HFFc6 (cell line): Measurements from ENCODE around the gene EXOC6B. TPM values are rescaled to one million over a fixed set of nuclear protein-coding genes. Genes with fewer than 3 reads are reported as not detected.
"Not testable (repeated sequence)": the region's sequence is repeated elsewhere in the genome, so short reads cannot be mapped to it uniquely, and the experiment has no call there.

Experiments
- DNase-seq: peaks from one replicate; pipeline ENCODE4 v3.0.0-alpha.2; 2018
- H3K27ac Mint-ChIP-seq: 2 replicates; pipeline ENCODE4 v1.8.0; 2020; ENCODE audit warnings: mild to moderate bottlenecking, mixed read lengths
- H3K27me3 Mint-ChIP-seq: 2 replicates; pipeline ENCODE4 v1.8.0; 2021; ENCODE audit warnings: mild to moderate bottlenecking, moderate library complexity, mixed read lengths; ENCODE audit not compliant: insufficient read depth
- H3K36me3 Mint-ChIP-seq: 2 replicates; pipeline ENCODE4 v1.8.0; 2021; ENCODE audit warnings: low read depth, mixed read lengths
- H3K4me1 Mint-ChIP-seq: 2 replicates; pipeline ENCODE4 v1.8.0; 2020; ENCODE audit warnings: low read depth, mixed read lengths
- H3K4me3 Mint-ChIP-seq: 2 replicates; pipeline ENCODE4 v1.8.0; 2020; ENCODE audit warnings: mild to moderate bottlenecking, moderate library complexity, mixed read lengths
- H3K9me3 Mint-ChIP-seq: 2 replicates; pipeline ENCODE4 v1.8.0; 2020; ENCODE audit warnings: mild to moderate bottlenecking, mixed read lengths
- total RNA-seq, 6 experiments: library from RNA; stranded (reverse); fragmentation: NEBNext Ultra II Directional; extraction: Animal tissue kit (Norgen Biotek cat#: 25700); gene quantifications; 2 replicates in 1 of 6; 3 replicates in 5 of 6; pipeline ENCODE4 v1.2.3, GENCODE V29; 2021
- TF ChIP-seq, protein P1 (sequence below): fragments of 200-600 bp; sonication (generic); IDR thresholded peaks from 2 replicates; pipeline ENCODE4 v1.5.0; 2021; ENCODE audit warnings: antibody characterized with exemption, mild to moderate bottlenecking

The EXOC6B gene
- total RNA-seq, 6 experiments from 2014 or later, result 24.8 to 33.0 (median 27.4) TPM

- Mint-ChIP-seq H3K4me1 (peaks cover 22% of the 10 kb centered on the region), H3K9me3 (no peaks in the 10 kb centered on the region), H3K4me3 (no peak overlapping the region), H3K36me3 (no peaks in the 10 kb centered on the region), H3K27me3 (peaks cover 2% of the 10 kb centered on the region; the same call in 1 of the 2 replicates), H3K27ac (no peak overlapping the region)
- TF ChIP-seq, protein P1, sequence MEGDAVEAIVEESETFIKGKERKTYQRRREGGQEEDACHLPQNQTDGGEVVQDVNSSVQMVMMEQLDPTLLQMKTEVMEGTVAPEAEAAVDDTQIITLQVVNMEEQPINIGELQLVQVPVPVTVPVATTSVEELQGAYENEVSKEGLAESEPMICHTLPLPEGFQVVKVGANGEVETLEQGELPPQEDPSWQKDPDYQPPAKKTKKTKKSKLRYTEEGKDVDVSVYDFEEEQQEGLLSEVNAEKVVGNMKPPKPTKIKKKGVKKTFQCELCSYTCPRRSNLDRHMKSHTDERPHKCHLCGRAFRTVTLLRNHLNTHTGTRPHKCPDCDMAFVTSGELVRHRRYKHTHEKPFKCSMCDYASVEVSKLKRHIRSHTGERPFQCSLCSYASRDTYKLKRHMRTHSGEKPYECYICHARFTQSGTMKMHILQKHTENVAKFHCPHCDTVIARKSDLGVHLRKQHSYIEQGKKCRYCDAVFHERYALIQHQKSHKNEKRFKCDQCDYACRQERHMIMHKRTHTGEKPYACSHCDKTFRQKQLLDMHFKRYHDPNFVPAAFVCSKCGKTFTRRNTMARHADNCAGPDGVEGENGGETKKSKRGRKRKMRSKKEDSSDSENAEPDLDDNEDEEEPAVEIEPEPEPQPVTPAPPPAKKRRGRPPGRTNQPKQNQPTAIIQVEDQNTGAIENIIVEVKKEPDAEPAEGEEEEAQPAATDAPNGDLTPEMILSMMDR, result no peak
- no peak for DNase-seq
Measured at GRCh38 chr2:72604468-72604867, 221.4 kb downstream of the EXOC6B start.

GRCh38 chr2:72603481-72603880 is 222.4 kb downstream of the EXOC6B start:
- H3K4me3 Mint-ChIP-seq, result no peak overlapping the region
- H3K36me3 Mint-ChIP-seq, result no peaks in the 10 kb centered on the region
- TF ChIP-seq, protein P1, result no peak
- peaks cover 2% of the 10 kb centered on the region; the same call in 1 of the 2 replicates for H3K27me3 Mint-ChIP-seq
- DNase-seq, result no peak
- H3K9me3 Mint-ChIP-seq, result no peaks in the 10 kb centered on the region
- peaks cover 16% of the 10 kb centered on the region for H3K4me1 Mint-ChIP-seq
- 0 out of 2 replicates have a peak overlapping the region, but pooled peaks have one; percentile 14 for H3K27ac Mint-ChIP-seq

DNA sequence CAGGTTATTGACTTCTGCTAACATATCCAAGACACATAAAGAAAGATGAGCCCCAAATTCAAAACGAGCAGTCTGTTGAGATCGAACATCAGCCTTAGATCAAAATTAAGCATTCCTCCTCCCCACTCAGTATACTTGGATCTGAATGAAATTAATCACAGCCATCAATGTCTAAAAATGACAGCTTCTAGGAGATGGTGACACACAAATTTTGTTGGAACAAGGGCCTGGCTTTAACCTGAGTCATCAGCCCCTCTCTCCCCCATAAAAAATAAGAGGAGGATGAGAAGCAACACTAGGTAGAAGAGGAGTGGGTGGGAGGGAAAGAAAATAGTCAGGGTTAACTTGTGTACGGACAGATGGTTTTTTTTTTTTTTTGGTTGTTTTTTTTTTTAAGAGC is 223.1 kb downstream of the EXOC6B start:
- Mint-ChIP-seq H3K4me1 (peaks cover 16% of the 10 kb centered on the region), H3K27me3 (peaks cover under 1% of the 10 kb centered on the region; the same call in 1 of the 2 replicates), H3K36me3 (no peaks in the 10 kb centered on the region), H3K27ac (no peak overlapping the region), H3K9me3 (no peaks in the 10 kb centered on the region), H3K4me3 (no peak overlapping the region)
- TF ChIP-seq, protein P1, result no peak
- DNase-seq, result no peak

GRCh38 chr2:72602095-72602494 is 223.7 kb downstream of the EXOC6B start:
- Mint-ChIP-seq H3K4me1 (peaks cover 16% of the 10 kb centered on the region), H3K27me3 (no peaks in the 10 kb centered on the region), H3K9me3 (no peaks in the 10 kb centered on the region), H3K27ac (no peak overlapping the region), H3K36me3 (no peaks in the 10 kb centered on the region), H3K4me3 (no peak overlapping the region)
- no peak for DNase-seq
- TF ChIP-seq, protein P1, result no peak

- not testable (repeated sequence) for H3K4me1 Mint-ChIP-seq, H3K27me3 Mint-ChIP-seq, H3K36me3 Mint-ChIP-seq, H3K4me3 Mint-ChIP-seq, H3K9me3 Mint-ChIP-seq, DNase-seq, H3K27ac Mint-ChIP-seq
Measured at GRCh38 chr2:72583836-72584235, 242.0 kb downstream of the EXOC6B start.

- no peaks in the 10 kb centered on the region for H3K9me3 Mint-ChIP-seq
- H3K27me3 Mint-ChIP-seq, result peaks cover 4% of the 10 kb centered on the region; the same call in 1 of the 2 replicates
- peaks cover 13% of the 10 kb centered on the region for H3K4me1 Mint-ChIP-seq
- no peak overlapping the region for H3K27ac Mint-ChIP-seq
- H3K4me3 Mint-ChIP-seq, result no peak overlapping the region
- no peaks in the 10 kb centered on the region for H3K36me3 Mint-ChIP-seq
- DNase-seq, result no peak
- TF ChIP-seq, protein P1, result no peak
Measured at GRCh38 chr2:72583376-72583775, 242.5 kb downstream of the EXOC6B start.
